Parathyroid adenoma (tissue), 2 donors: ENCODE measurements around the gene MAFF.
A peak's percentile ranks its signal among the peaks of the same experiment; 100 is the strongest.
"Not testable (repeated sequence)": the region's sequence is repeated elsewhere in the genome, so short reads cannot be mapped to it uniquely, and the experiment has no call there.

Source experiments
- H2AFZ ChIP-seq: fragments of 300-600 bp; sonication (generic); one replicate; pipeline ENCODE4 v1.7.0; 2017; ENCODE audit warnings: antibody characterized with exemption, mild to moderate bottlenecking
- H3K27ac ChIP-seq: fragments of 300-600 bp; sonication (generic); one replicate; pipeline ENCODE4 v1.7.0; 2017
- H3K27me3 ChIP-seq: fragments of 300-600 bp; sonication (generic); one replicate; pipeline ENCODE4 v1.7.0; 2017; ENCODE audit warnings: low read length; ENCODE audit not compliant: control insufficient read depth, insufficient read depth
- H3K36me3 ChIP-seq: fragments of 300-600 bp; sonication (generic); one replicate; pipeline ENCODE4 v1.7.0; 2017; ENCODE audit warnings: low read length; ENCODE audit not compliant: control insufficient read depth, insufficient read depth
- H3K4me1 ChIP-seq: fragments of 300-600 bp; sonication (generic); one replicate; pipeline ENCODE4 v1.7.0; 2017; ENCODE audit warnings: control low read depth
- H3K4me2 ChIP-seq: fragments of 300-600 bp; sonication (generic); one replicate; pipeline ENCODE4 v1.7.0; 2017; ENCODE audit warnings: low read length
- H3K4me3 ChIP-seq: fragments of 300-600 bp; sonication (generic); one replicate; pipeline ENCODE4 v1.7.0; 2017; ENCODE audit warnings: low read depth, low read length
- H3K79me2 ChIP-seq: fragments of 300-600 bp; sonication (generic); one replicate; pipeline ENCODE4 v1.7.0; 2017; ENCODE audit warnings: control low read depth
- H3K9ac ChIP-seq: fragments of 300-600 bp; sonication (generic); one replicate; pipeline ENCODE4 v1.7.0; 2017; ENCODE audit warnings: mild to moderate bottlenecking
- H3K9me3 ChIP-seq: fragments of 300-600 bp; sonication (generic); one replicate; pipeline ENCODE4 v1.7.0; 2017; ENCODE audit warnings: low read length; ENCODE audit not compliant: control insufficient read depth
- TF ChIP-seq, protein P1 (sequence below): fragments of 300-600 bp; sonication (generic); IDR thresholded peaks from one replicate; pipeline ENCODE4 v1.7.0; 2017; ENCODE audit warnings: antibody characterized with exemption, mild to moderate bottlenecking
- donor health status: primary hyperparathyroidism.

The MAFF gene

GRCh38 chr22:38173641-38173906, 28.2 kb upstream of the MAFF start:
- H3K4me1 ChIP-seq, result no peaks in the 10 kb centered on the region
- H3K9ac ChIP-seq, result no peak overlapping the region
- TF ChIP-seq, protein P1, sequence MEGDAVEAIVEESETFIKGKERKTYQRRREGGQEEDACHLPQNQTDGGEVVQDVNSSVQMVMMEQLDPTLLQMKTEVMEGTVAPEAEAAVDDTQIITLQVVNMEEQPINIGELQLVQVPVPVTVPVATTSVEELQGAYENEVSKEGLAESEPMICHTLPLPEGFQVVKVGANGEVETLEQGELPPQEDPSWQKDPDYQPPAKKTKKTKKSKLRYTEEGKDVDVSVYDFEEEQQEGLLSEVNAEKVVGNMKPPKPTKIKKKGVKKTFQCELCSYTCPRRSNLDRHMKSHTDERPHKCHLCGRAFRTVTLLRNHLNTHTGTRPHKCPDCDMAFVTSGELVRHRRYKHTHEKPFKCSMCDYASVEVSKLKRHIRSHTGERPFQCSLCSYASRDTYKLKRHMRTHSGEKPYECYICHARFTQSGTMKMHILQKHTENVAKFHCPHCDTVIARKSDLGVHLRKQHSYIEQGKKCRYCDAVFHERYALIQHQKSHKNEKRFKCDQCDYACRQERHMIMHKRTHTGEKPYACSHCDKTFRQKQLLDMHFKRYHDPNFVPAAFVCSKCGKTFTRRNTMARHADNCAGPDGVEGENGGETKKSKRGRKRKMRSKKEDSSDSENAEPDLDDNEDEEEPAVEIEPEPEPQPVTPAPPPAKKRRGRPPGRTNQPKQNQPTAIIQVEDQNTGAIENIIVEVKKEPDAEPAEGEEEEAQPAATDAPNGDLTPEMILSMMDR, result no peak
- H3K27me3 ChIP-seq, result no peaks in the 10 kb centered on the region
- no peak overlapping the region for H3K4me3 ChIP-seq
- no peaks in the 10 kb centered on the region for H3K36me3 ChIP-seq
- no peaks in the 10 kb centered on the region for H3K9me3 ChIP-seq
- H2AFZ ChIP-seq, result no peak overlapping the region
- no peak overlapping the region for H3K4me2 ChIP-seq
- H3K27ac ChIP-seq, result no peak overlapping the region
- H3K79me2 ChIP-seq, result no peaks in the 10 kb centered on the region

DNA sequence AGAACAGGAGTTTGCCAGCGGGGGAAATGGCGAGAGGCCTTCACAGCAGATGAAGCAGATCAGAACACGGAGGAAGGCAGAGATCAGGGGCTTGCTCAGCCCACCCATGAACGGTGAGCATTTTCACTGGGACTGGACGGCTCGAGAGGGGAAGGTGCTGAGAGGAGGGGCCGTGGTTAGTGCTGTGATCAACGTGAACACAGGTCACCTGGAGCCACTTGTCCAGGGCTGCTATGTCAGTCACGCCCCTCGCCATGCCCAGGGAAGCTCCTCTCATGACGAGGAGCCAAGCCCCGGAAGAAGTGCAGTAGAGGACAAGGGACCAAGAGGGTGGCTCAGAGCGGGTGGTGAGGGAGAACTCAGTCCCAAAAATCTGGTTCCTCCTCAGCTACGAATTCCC, 27.2 kb upstream of the MAFF start:
- TF ChIP-seq, protein P1, result no peak
- no peak overlapping the region for H3K27ac ChIP-seq
- no peak overlapping the region for H3K9ac ChIP-seq
- no peaks in the 10 kb centered on the region for H3K27me3 ChIP-seq
- H2AFZ ChIP-seq, result no peak overlapping the region
- no peaks in the 10 kb centered on the region for H3K4me1 ChIP-seq
- H3K9me3 ChIP-seq, result no peaks in the 10 kb centered on the region
- H3K4me2 ChIP-seq, result no peak overlapping the region
- no peaks in the 10 kb centered on the region for H3K79me2 ChIP-seq
- no peak overlapping the region for H3K4me3 ChIP-seq
- H3K36me3 ChIP-seq, result no peaks in the 10 kb centered on the region

DNA sequence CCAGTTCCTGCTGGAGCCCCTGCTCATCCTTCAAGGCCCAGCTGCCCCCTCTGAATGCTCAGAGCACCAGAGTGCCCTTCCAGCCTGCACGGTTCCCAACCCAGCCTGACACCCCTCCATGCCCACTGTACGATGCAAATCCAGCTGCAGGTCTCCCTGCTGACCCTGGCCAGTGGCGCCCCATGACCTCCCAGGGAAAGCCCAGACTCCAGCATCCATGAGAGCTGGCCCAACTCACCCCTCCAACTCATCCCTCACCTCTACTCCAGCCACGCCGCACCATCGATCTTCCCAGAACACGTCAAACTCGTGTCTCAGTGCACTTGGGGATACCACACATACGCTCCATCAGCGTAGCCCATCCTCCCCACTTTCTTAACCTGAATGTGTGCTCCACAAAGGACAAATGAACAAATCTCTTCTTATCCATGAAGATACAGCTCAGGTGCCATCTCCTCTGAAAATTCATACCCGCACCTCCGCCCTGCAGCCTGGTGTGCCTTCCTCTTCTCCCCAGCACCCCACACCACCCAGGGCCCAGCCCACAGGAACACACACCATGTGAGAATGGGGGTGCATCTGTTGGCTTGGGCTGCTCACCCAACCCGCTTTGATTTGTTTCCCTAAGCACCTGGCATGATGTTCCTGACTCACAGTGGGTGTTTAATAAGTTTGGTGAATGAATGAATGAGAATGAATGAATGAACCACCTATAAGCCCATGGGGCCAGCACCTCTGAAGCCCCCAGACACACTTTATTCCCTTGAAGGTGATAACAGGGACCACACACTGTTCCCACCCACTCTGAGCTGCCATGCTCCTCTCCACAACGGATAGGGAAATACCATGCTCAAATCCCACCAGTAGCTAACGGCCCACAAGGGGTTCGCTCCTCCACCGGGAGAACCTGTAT, 26.3 kb upstream of the MAFF start:
- Histone ChIP-seq H3K79me2 (no peaks in the 10 kb centered on the region), H3K27ac (peak overlapping the region; percentile 47), H3K27me3 (no peaks in the 10 kb centered on the region), H2AFZ (no peak overlapping the region), H3K9ac (no peak overlapping the region), H3K4me2 (no peak overlapping the region), H3K4me3 (no peak overlapping the region), H3K9me3 (no peaks in the 10 kb centered on the region), H3K36me3 (no peaks in the 10 kb centered on the region), H3K4me1 (no peaks in the 10 kb centered on the region)
- TF ChIP-seq, protein P1, result no peak

GRCh38 chr22:38176170-38176741, 25.5 kb upstream of the MAFF start:
- Histone ChIP-seq H3K36me3 (no peaks in the 10 kb centered on the region), H3K4me2 (no peak overlapping the region), H3K27me3 (no peaks in the 10 kb centered on the region), H2AFZ (no peak overlapping the region), H3K27ac (peak overlapping the region; percentile 56), H3K4me3 (no peak overlapping the region), H3K4me1 (no peaks in the 10 kb centered on the region), H3K79me2 (no peaks in the 10 kb centered on the region), H3K9ac (no peak overlapping the region), H3K9me3 (no peaks in the 10 kb centered on the region)
- TF ChIP-seq, protein P1, result no peak

GRCh38 chr22:38177044-38177443, 24.8 kb upstream of the MAFF start:
- TF ChIP-seq, protein P1, result no peak
- Histone ChIP-seq H3K36me3 (no peaks in the 10 kb centered on the region), H3K4me3 (no peak overlapping the region), H2AFZ (no peak overlapping the region), H3K9me3 (no peaks in the 10 kb centered on the region), H3K4me2 (no peak overlapping the region), H3K9ac (no peak overlapping the region), H3K4me1 (no peaks in the 10 kb centered on the region), H3K27ac (no peak overlapping the region), H3K79me2 (no peaks in the 10 kb centered on the region), H3K27me3 (no peaks in the 10 kb centered on the region)

- not testable (repeated sequence) for H2AFZ ChIP-seq, H3K4me2 ChIP-seq, H3K36me3 ChIP-seq, H3K9ac ChIP-seq, H3K4me3 ChIP-seq, H3K9me3 ChIP-seq, H3K27me3 ChIP-seq, H3K4me1 ChIP-seq, H3K79me2 ChIP-seq, H3K27ac ChIP-seq
Observed at GRCh38 chr22:38177571-38177925, 24.2 kb upstream of the MAFF start.
